HepG2 (cell line): ENCODE data around the gene FAHD2A. TPM values are rescaled to one million over a fixed set of nuclear protein-coding genes. Genes with fewer than 3 reads are reported as not detected.

Source experiments
- EP300 ChIP-seq, 3 experiments: sonication (generic) in 1 of 3; formaldehyde crosslinking in 1 of 3; IDR thresholded peaks; 2 replicates each; pipeline versions ENCODE4 v1.5.1 to v1.6.1; 2011 to 2020; ENCODE audit warnings: low read depth in 2 of 3, low read length in 2 of 3, borderline replicate concordance in 1 of 3, improper control_type of control experiment in 1 of 3, mild to moderate bottlenecking in 1 of 3, missing genetic modification reagents in 1 of 3, moderate library complexity in 1 of 3
- PAWR ChIP-seq: sonication (generic); formaldehyde crosslinking; IDR thresholded peaks from 2 replicates; pipeline ENCODE4 v1.4.0; 2020; ENCODE audit warnings: missing genetic modification reagents, mild to moderate bottlenecking, borderline replicate concordance
- PCBP2 ChIP-seq: fragments of 200-400 bp; formaldehyde crosslinking; optimal IDR thresholded peaks from 2 replicates; pipeline ENCODE3; 2018; ENCODE audit warnings: low read length, low read depth; ENCODE audit not compliant: poor library complexity, severe bottlenecking
- SAFB2 ChIP-seq: sonication (generic); formaldehyde crosslinking; IDR thresholded peaks from 2 replicates; pipeline ENCODE4 v1.5.1; 2020; ENCODE audit warnings: missing genetic modification reagents, low read depth, mild to moderate bottlenecking, borderline replicate concordance
- SKI ChIP-seq: fragments of 450-650 bp; IDR thresholded peaks from one replicate; pipeline ENCODE4 v1.6.1; 2018; ENCODE audit warnings: mild to moderate bottlenecking; ENCODE audit not compliant: partially characterized antibody
- SSRP1 ChIP-seq: IDR thresholded peaks from 2 replicates; pipeline ENCODE4 v1.6.1; 2016; ENCODE audit warnings: control low read depth
- ZC3H4 ChIP-seq: sonication (generic); formaldehyde crosslinking; IDR thresholded peaks from 2 replicates; pipeline ENCODE4 v1.4.0; 2020; ENCODE audit warnings: missing genetic modification reagents, borderline replicate concordance
- ZFP36 ChIP-seq: fragments of 150-350 bp; IDR thresholded peaks from 2 replicates; pipeline ENCODE4 v1.6.1; 2018; ENCODE audit warnings: borderline replicate concordance, low read length, low read depth; ENCODE audit not compliant: partially characterized antibody
- ZFX ChIP-seq: sonication (generic); formaldehyde crosslinking; IDR thresholded peaks from 2 replicates; pipeline ENCODE4 v1.4.0; 2020; ENCODE audit warnings: mild to moderate bottlenecking, low read depth, missing genetic modification reagents, moderate library complexity
- ZMYM3 ChIP-seq: sonication (generic); formaldehyde crosslinking; IDR thresholded peaks from 2 replicates; pipeline ENCODE4 v1.5.1; 2020; ENCODE audit warnings: mild to moderate bottlenecking, missing genetic modification reagents
- ZNF124 ChIP-seq: sonication (generic); formaldehyde crosslinking; IDR thresholded peaks from 2 replicates; pipeline ENCODE4 v1.4.0; 2020; ENCODE audit warnings: missing genetic modification reagents
- ZNF205 ChIP-seq: IDR thresholded peaks from 2 replicates; pipeline ENCODE4 v1.6.1; 2018; ENCODE audit warnings: missing biosample characterization, missing genetic modification reagents
- ZNF598 ChIP-seq: sonication (generic); formaldehyde crosslinking; IDR thresholded peaks from 2 replicates; pipeline ENCODE4 v1.5.1; 2020; ENCODE audit warnings: mild to moderate bottlenecking, missing genetic modification reagents, borderline replicate concordance
- ZNF781 ChIP-seq: sonication (generic); formaldehyde crosslinking; IDR thresholded peaks from 2 replicates; pipeline ENCODE4 v1.5.1; 2020; ENCODE audit warnings: borderline replicate concordance, mild to moderate bottlenecking, missing genetic modification reagents; ENCODE audit errors: not compliant biosample characterization
- ZSCAN31 ChIP-seq: sonication (generic); formaldehyde crosslinking; IDR thresholded peaks from 2 replicates; pipeline ENCODE4 v1.5.0; 2020; ENCODE audit warnings: low read depth, mild to moderate bottlenecking, missing genetic modification reagents
- polyA plus RNA-seq, 8 experiments: library from polyadenylated mRNA; depleted of rRNA in 3 of 8; stranded (reverse) in 7 of 8; unstranded in 1 of 8; fragments of >200 nt; fragmentation: Illumina TruSeq in 4 of 8; extraction: Trizol in 4 of 8; gene quantifications; 2 replicates each; pipeline versions ENCODE4 v1.2.1 to v1.2.3, GENCODE V29; 2011 to 2016; ENCODE audit warnings: low read depth in 4 of 8, missing spikeins in 1 of 8, mixed read lengths in 1 of 8; ENCODE audit not compliant: insufficient read depth in 1 of 8
- total RNA-seq, 5 experiments: library from RNA; depleted of rRNA; stranded (reverse); fragments of >200 nt; fragmentation: Illumina TruSeq; extraction: Trizol; gene quantifications; 2 replicates each; pipeline ENCODE4 v1.2.3, GENCODE V29; 2016; ENCODE audit warnings: low read depth in 1 of 5
- TF ChIP-seq, protein P1 (sequence below), 2 experiments: sonication (generic) in 1 of 2; formaldehyde crosslinking in 1 of 2; IDR thresholded peaks; 2 replicates each; pipeline versions ENCODE4 v1.4.0 to v1.6.1; 2018 to 2020; ENCODE audit warnings: missing genetic modification reagents in 2 of 2, borderline replicate concordance in 1 of 2, low read depth in 1 of 2, mild to moderate bottlenecking in 1 of 2, missing biosample characterization in 1 of 2
- TF ChIP-seq, protein P2 (sequence below): sonication (generic); formaldehyde crosslinking; IDR thresholded peaks from 2 replicates; pipeline ENCODE4 v1.5.1; 2020; ENCODE audit warnings: missing genetic modification reagents, mild to moderate bottlenecking, borderline replicate concordance
- TF ChIP-seq, protein P3 (sequence below): sonication (generic); formaldehyde crosslinking; conservative IDR thresholded peaks from 2 replicates; pipeline ENCODE4 v1.8.0; 2022; ENCODE audit warnings: mild to moderate bottlenecking, moderate library complexity, missing genetic modification reagents
- TF ChIP-seq, protein P4 (sequence below): sonication (generic); formaldehyde crosslinking; IDR thresholded peaks from 2 replicates; pipeline ENCODE4 v1.5.0; 2020; ENCODE audit warnings: mild to moderate bottlenecking, missing genetic modification reagents, moderate library complexity

Gene FAHD2A
- total and polyA plus RNA-seq, 2 of the 13 experiments (the other 11 are each of a cell fraction or from before 2014, with no cell fraction given) = 34.0 to 44.2 TPM

DNA sequence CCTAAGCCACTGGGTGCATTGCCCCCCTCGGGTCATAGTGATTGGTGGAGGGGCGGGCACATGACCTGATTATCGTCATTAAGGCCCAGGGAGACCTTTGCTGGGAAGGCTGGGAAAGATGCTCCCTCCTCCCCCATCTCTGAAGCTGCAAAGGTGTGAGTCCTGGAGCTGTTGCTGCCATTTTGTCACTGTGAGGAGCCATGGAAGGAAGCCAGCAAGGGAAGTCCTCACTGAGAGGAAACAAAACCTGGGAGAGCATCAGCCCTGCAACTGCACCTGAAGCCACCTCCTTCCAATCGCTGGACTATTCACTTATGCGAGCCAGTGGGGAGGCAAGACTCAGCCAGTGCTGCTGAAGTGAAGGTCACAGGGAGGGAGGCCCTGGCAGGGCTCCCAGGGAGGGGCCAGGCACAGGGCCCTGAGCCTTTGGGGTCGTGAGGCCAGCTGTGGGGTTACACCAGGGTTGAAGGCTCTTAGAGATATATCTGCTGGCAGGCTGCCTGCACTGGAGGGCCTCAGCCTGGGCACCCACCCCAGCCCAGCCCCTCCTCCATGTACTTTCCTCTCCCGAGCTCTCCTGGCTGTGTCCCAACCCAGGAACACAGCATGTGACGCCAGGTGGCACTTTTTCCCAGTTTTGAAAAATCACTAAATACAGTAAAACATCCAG lies 10.7 kb upstream of the FAHD2A start (continued):
- TF ChIP-seq ZFX (peak; percentile 40; the same call in 1 of the 2 replicates), ZNF781 (no peak), SAFB2 (CRISPR knock-in tag) (no peak), PCBP2 (no peak), EP300 (IDR thresholded peaks at IDR 0.05; ENCODE audit: low read depth in 2 of 2, low read length in 2 of 2) (peak in 1 of 2 experiments; percentile 51; a peak in 1 of 4 replicates), EP300 (CRISPR knock-in tag; IDR thresholded peaks at IDR 0.05; ENCODE audit: borderline replicate concordance) (no peak), ZNF205 (CRISPR knock-in tag) (0 out of 2 replicates have a peak, but pooled peaks have one; percentile 11), ZSCAN31 (CRISPR knock-in tag) (0 out of 2 replicates have a peak, but pooled peaks have one; percentile 48), ZMYM3 (CRISPR knock-in tag) (peak; percentile 9; the same call in 1 of the 2 replicates), ZNF124 (CRISPR knock-in tag) (no peak), SKI (peak; percentile 70), ZC3H4 (CRISPR knock-in tag) (no peak), ZNF598 (CRISPR knock-in tag) (no peak; the same call in 1 of the 2 replicates), ZFP36 (no peak), SSRP1 (CRISPR knock-in tag) (peak; percentile 31; the same call in 1 of the 2 replicates), PAWR (no peak)
- TF ChIP-seq, protein P1, sequence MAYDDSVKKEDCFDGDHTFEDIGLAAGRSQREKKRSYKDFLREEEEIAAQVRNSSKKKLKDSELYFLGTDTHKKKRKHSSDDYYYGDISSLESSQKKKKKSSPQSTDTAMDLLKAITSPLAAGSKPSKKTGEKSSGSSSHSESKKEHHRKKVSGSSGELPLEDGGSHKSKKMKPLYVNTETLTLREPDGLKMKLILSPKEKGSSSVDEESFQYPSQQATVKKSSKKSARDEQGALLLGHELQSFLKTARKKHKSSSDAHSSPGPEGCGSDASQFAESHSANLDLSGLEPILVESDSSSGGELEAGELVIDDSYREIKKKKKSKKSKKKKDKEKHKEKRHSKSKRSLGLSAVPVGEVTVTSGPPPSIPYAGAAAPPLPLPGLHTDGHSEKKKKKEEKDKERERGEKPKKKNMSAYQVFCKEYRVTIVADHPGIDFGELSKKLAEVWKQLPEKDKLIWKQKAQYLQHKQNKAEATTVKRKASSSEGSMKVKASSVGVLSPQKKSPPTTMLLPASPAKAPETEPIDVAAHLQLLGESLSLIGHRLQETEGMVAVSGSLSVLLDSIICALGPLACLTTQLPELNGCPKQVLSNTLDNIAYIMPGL (CRISPR knock-in tag; IDR thresholded peaks at IDR 0.05; ENCODE audit: borderline replicate concordance in 1 of 2, low read depth in 1 of 2) = peak; percentile 11 to 40; a peak in 2 of 4 replicates
- TF ChIP-seq, protein P2, sequence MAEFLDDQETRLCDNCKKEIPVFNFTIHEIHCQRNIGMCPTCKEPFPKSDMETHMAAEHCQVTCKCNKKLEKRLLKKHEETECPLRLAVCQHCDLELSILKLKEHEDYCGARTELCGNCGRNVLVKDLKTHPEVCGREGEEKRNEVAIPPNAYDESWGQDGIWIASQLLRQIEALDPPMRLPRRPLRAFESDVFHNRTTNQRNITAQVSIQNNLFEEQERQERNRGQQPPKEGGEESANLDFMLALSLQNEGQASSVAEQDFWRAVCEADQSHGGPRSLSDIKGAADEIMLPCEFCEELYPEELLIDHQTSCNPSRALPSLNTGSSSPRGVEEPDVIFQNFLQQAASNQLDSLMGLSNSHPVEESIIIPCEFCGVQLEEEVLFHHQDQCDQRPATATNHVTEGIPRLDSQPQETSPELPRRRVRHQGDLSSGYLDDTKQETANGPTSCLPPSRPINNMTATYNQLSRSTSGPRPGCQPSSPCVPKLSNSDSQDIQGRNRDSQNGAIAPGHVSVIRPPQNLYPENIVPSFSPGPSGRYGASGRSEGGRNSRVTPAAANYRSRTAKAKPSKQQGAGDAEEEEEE (CRISPR knock-in tag) = no peak
- TF ChIP-seq, protein P3, sequence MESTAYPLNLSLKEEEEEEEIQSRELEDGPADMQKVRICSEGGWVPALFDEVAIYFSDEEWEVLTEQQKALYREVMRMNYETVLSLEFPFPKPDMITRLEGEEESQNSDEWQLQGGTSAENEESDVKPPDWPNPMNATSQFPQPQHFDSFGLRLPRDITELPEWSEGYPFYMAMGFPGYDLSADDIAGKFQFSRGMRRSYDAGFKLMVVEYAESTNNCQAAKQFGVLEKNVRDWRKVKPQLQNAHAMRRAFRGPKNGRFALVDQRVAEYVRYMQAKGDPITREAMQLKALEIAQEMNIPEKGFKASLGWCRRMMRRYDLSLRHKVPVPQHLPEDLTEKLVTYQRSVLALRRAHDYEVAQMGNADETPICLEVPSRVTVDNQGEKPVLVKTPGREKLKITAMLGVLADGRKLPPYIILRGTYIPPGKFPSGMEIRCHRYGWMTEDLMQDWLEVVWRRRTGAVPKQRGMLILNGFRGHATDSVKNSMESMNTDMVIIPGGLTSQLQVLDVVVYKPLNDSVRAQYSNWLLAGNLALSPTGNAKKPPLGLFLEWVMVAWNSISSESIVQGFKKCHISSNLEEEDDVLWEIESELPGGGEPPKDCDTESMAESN (CRISPR knock-in tag) = 0 out of 2 replicates have a peak, but pooled peaks have one; percentile 51
- TF ChIP-seq, protein P4, sequence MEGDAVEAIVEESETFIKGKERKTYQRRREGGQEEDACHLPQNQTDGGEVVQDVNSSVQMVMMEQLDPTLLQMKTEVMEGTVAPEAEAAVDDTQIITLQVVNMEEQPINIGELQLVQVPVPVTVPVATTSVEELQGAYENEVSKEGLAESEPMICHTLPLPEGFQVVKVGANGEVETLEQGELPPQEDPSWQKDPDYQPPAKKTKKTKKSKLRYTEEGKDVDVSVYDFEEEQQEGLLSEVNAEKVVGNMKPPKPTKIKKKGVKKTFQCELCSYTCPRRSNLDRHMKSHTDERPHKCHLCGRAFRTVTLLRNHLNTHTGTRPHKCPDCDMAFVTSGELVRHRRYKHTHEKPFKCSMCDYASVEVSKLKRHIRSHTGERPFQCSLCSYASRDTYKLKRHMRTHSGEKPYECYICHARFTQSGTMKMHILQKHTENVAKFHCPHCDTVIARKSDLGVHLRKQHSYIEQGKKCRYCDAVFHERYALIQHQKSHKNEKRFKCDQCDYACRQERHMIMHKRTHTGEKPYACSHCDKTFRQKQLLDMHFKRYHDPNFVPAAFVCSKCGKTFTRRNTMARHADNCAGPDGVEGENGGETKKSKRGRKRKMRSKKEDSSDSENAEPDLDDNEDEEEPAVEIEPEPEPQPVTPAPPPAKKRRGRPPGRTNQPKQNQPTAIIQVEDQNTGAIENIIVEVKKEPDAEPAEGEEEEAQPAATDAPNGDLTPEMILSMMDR (CRISPR knock-in tag) = peak; percentile 54
